ENCODE data around the gene WAC.
"Not testable (repeated sequence)": the region's sequence is repeated elsewhere in the genome, so short reads cannot be mapped to it uniquely, and the experiment has no call there.

The WAC gene

GRCh38 chr10:28532337-28533185 is at the start of gene WAC:
WAC (plus strand) TSS chr10:28533118; CDS start chr10:28533580, 462 bp downstream.
- peaks cover 35% of the 10 kb centered on the region for H3K36me3 ChIP-seq (ENCODE audit: insufficient read depth, low read depth, low read length)
- peak within 1 kb of the TSS; percentile 99 for H3K4me3 ChIP-seq (ENCODE audit: low read length)
- no peaks in the 10 kb centered on the region for H3K9me3 ChIP-seq (ENCODE audit: insufficient read depth, low read depth, low read length)
- peak within 1 kb of the TSS; percentile 99 for H3K9ac ChIP-seq (ENCODE audit: low read depth, low read length)
- peaks cover 12% of the 10 kb centered on the region; the same call in 1 of the 2 replicates for H3K4me1 ChIP-seq (ENCODE audit: insufficient read depth, low read length)
- H3K27ac ChIP-seq (ENCODE audit: low read length), result peak within 1 kb of the TSS; percentile 99
- no peaks in the 10 kb centered on the region for H3K27me3 ChIP-seq (ENCODE audit: insufficient read depth, low read length)

DNA sequence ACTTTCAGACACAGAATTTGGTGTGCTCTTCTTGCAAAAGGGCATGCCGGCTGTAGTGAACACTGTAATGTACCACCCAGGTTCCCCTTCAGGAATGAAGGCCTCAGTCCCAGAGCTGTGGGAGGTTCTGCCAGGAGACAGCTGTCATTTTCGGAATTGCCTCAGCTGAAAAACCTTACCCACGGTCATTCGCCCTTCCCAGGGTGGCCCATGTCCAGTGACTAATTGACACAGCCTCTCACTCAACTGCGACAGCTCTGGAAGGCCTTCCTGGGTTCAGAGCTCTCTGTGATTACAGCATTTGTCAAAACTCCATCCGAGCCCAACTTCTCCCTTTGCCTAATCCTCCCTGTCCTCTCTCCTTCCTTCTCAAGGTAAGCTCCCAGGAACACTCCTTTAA is 43.7 kb upstream of the WAC start:
- Histone ChIP-seq H3K27ac (ENCODE audit: low read length) (no peak overlapping the region), H3K4me3 (ENCODE audit: low read length) (no peak overlapping the region), H3K4me1 (ENCODE audit: insufficient read depth, low read length) (no peaks in the 10 kb centered on the region), H3K27me3 (ENCODE audit: insufficient read depth, low read length) (no peaks in the 10 kb centered on the region), H3K9ac (ENCODE audit: low read depth, low read length) (no peak overlapping the region), H3K36me3 (ENCODE audit: insufficient read depth, low read depth, low read length) (no peaks in the 10 kb centered on the region), H3K9me3 (ENCODE audit: insufficient read depth, low read depth, low read length) (no peaks in the 10 kb centered on the region)

DNA sequence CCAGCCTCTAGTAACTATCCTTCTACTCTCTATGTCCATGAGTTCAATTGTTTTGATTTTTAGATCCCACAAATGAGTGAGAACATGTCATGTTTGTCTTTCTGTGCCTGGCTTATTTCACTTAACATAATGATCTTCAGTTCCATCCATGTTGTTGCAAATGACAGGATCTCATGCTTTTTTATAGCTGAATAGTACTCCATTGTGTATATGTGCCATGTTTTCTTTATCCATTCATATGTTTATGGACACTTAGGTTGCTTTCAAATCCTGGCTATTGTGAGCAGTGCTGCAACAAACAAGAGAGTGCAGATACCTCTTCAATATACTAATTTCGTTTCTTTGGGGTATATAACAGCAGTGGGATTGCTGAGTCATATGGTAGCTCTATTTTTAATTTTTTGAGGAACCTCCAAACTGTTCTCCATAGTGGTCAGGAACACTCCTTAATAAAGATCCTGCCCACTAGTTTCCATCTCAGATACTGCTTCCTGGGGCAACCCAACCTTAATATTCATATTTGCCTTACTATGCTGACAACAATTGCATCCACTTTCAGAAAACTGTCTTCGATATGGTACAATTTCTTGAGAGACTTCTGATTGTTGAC is 42.6 kb upstream of the WAC start:
- H3K4me1 ChIP-seq (ENCODE audit: insufficient read depth, low read length); H3K36me3 ChIP-seq (ENCODE audit: insufficient read depth, low read depth, low read length); H3K4me3 ChIP-seq (ENCODE audit: low read length); H3K9me3 ChIP-seq (ENCODE audit: insufficient read depth, low read depth, low read length); H3K27me3 ChIP-seq (ENCODE audit: insufficient read depth, low read length); H3K9ac ChIP-seq (ENCODE audit: low read depth, low read length); H3K27ac ChIP-seq (ENCODE audit: low read length): not testable (repeated sequence)

DNA sequence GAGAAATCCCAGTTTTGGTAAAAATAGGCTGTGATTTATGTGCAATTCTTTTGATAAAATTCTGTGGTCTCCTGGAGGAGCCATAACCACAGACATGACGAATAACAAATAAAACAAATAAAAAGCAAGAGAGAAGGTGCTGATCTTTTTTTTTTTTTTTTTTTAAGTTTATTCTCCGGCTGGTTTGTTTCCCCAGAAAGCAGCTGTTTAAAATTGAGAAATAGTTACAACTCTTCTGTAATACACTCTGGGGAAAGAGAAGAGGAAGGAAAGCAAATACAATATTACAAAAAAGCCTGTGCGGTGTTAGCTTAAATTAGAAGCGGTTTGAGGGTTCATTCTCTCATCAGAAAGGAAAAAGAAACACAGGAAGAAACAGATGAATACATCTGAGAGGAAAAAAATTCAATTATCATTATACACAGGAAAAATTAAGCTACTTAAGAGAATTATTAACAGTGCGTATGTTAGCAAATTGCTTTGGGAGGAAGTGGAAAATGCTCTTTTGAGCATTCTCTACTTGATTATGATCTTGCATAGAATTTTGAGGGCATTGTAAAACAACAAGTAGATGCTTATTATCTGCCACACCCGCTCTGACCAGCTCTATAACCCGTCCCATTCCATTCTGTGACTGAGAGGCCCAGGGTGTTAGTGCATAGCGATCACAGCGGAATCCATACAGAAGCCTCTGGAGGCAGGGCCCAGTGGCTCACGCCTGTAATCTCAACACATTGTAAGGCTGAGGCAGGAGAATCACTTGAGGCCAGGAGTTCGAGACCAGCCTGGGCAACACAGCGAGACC is 40.6 kb upstream of the WAC start:
- no peaks in the 10 kb centered on the region for H3K27me3 ChIP-seq (ENCODE audit: insufficient read depth, low read length)
- H3K4me1 ChIP-seq (ENCODE audit: insufficient read depth, low read length), result no peaks in the 10 kb centered on the region
- H3K27ac ChIP-seq (ENCODE audit: low read length), result no peak overlapping the region
- no peaks in the 10 kb centered on the region for H3K36me3 ChIP-seq (ENCODE audit: insufficient read depth, low read depth, low read length)
- H3K9me3 ChIP-seq (ENCODE audit: insufficient read depth, low read depth, low read length), result no peaks in the 10 kb centered on the region
- H3K4me3 ChIP-seq (ENCODE audit: low read length), result no peak overlapping the region
- H3K9ac ChIP-seq (ENCODE audit: low read depth, low read length), result no peak overlapping the region

- Histone ChIP-seq H3K27me3 (ENCODE audit: insufficient read depth, low read length) (no peaks in the 10 kb centered on the region), H3K27ac (ENCODE audit: low read length) (no peak overlapping the region), H3K4me1 (ENCODE audit: insufficient read depth, low read length) (no peaks in the 10 kb centered on the region), H3K9me3 (ENCODE audit: insufficient read depth, low read depth, low read length) (no peaks in the 10 kb centered on the region), H3K36me3 (ENCODE audit: insufficient read depth, low read depth, low read length) (no peaks in the 10 kb centered on the region), H3K9ac (ENCODE audit: low read depth, low read length) (no peak overlapping the region), H3K4me3 (ENCODE audit: low read length) (no peak overlapping the region)
Measured at GRCh38 chr10:28494420-28494819, 38.5 kb upstream of the WAC start.

GRCh38 chr10:28495084-28495483 is 37.8 kb upstream of the WAC start:
- H3K36me3 ChIP-seq (ENCODE audit: insufficient read depth, low read depth, low read length), result no peaks in the 10 kb centered on the region
- H3K9ac ChIP-seq (ENCODE audit: low read depth, low read length), result no peak overlapping the region
- no peaks in the 10 kb centered on the region for H3K9me3 ChIP-seq (ENCODE audit: insufficient read depth, low read depth, low read length)
- H3K27ac ChIP-seq (ENCODE audit: low read length), result no peak overlapping the region
- no peak overlapping the region for H3K4me3 ChIP-seq (ENCODE audit: low read length)
- H3K4me1 ChIP-seq (ENCODE audit: insufficient read depth, low read length), result no peaks in the 10 kb centered on the region
- no peaks in the 10 kb centered on the region for H3K27me3 ChIP-seq (ENCODE audit: insufficient read depth, low read length)

- no peak overlapping the region for H3K27ac ChIP-seq (ENCODE audit: low read length)
Measured at GRCh38 chr10:28496017-28496416, 36.9 kb upstream of the WAC start.

GRCh38 chr10:28496481-28496961 is 36.4 kb upstream of the WAC start:
- Histone ChIP-seq H3K4me1 (ENCODE audit: insufficient read depth, low read length) (no peaks in the 10 kb centered on the region), H3K9me3 (ENCODE audit: insufficient read depth, low read depth, low read length) (no peaks in the 10 kb centered on the region), H3K27ac (ENCODE audit: low read length) (no peak overlapping the region)

More at GRCh38 chr10:28496017-28496416, 36.9 kb upstream of the WAC start:
- no peaks in the 10 kb centered on the region for H3K9me3 ChIP-seq (ENCODE audit: insufficient read depth, low read depth, low read length)
- H3K4me3 ChIP-seq (ENCODE audit: low read length), result no peak overlapping the region
- H3K4me1 ChIP-seq (ENCODE audit: insufficient read depth, low read length), result no peaks in the 10 kb centered on the region
- H3K27me3 ChIP-seq (ENCODE audit: insufficient read depth, low read length), result no peaks in the 10 kb centered on the region
- no peaks in the 10 kb centered on the region for H3K36me3 ChIP-seq (ENCODE audit: insufficient read depth, low read depth, low read length)
- no peak overlapping the region for H3K9ac ChIP-seq (ENCODE audit: low read depth, low read length)

GRCh38 chr10:28497313-28498126 is 35.4 kb upstream of the WAC start:
- H3K27me3 ChIP-seq (ENCODE audit: insufficient read depth, low read length), result no peaks in the 10 kb centered on the region
- no peak overlapping the region for H3K4me3 ChIP-seq (ENCODE audit: low read length)
- H3K9me3 ChIP-seq (ENCODE audit: insufficient read depth, low read depth, low read length), result no peaks in the 10 kb centered on the region
- H3K9ac ChIP-seq (ENCODE audit: low read depth, low read length), result no peak overlapping the region
- H3K36me3 ChIP-seq (ENCODE audit: insufficient read depth, low read depth, low read length), result no peaks in the 10 kb centered on the region
- H3K4me1 ChIP-seq (ENCODE audit: insufficient read depth, low read length), result no peaks in the 10 kb centered on the region
- no peak overlapping the region for H3K27ac ChIP-seq (ENCODE audit: low read length)

More at GRCh38 chr10:28496481-28496961, 36.4 kb upstream of the WAC start:
- H3K4me3 ChIP-seq (ENCODE audit: low read length), result no peak overlapping the region
- H3K9ac ChIP-seq (ENCODE audit: low read depth, low read length), result no peak overlapping the region
- no peaks in the 10 kb centered on the region for H3K36me3 ChIP-seq (ENCODE audit: insufficient read depth, low read depth, low read length)
- H3K27me3 ChIP-seq (ENCODE audit: insufficient read depth, low read length), result no peaks in the 10 kb centered on the region

GRCh38 chr10:28500203-28500602 is 32.7 kb upstream of the WAC start:
- not testable (repeated sequence) for H3K4me1 ChIP-seq (ENCODE audit: insufficient read depth, low read length); H3K9ac ChIP-seq (ENCODE audit: low read depth, low read length); H3K36me3 ChIP-seq (ENCODE audit: insufficient read depth, low read depth, low read length); H3K27ac ChIP-seq (ENCODE audit: low read length); H3K27me3 ChIP-seq (ENCODE audit: insufficient read depth, low read length); H3K9me3 ChIP-seq (ENCODE audit: insufficient read depth, low read depth, low read length); H3K4me3 ChIP-seq (ENCODE audit: low read length)

DNA sequence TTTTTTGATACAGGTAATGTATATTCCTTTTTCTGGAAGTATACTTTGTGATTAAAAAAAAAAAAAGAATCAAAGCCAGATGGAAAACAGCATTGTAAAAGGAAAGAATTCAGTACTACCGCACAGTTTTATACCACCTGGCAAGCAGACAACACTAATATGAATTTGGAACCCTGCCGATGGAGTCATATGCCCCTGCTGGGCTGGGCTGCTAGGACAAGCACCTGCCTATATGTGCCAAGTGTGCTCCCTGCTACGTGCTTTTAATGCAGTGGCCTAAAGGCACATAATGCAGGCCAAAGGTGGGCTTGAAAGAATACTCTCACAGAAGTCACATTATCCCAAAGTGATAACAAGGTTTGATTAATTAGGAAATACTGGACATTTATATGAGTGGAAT is 29.8 kb upstream of the WAC start:
- Histone ChIP-seq H3K4me1 (ENCODE audit: insufficient read depth, low read length) (no peaks in the 10 kb centered on the region), H3K36me3 (ENCODE audit: insufficient read depth, low read depth, low read length) (no peaks in the 10 kb centered on the region), H3K9me3 (ENCODE audit: insufficient read depth, low read depth, low read length) (no peaks in the 10 kb centered on the region), H3K27ac (ENCODE audit: low read length) (no peak overlapping the region), H3K4me3 (ENCODE audit: low read length) (no peak overlapping the region), H3K9ac (ENCODE audit: low read depth, low read length) (no peak overlapping the region; the same call in 1 of the 2 replicates), H3K27me3 (ENCODE audit: insufficient read depth, low read length) (no peaks in the 10 kb centered on the region)
